NCI-H345 (cell line): ENCODE data around the gene EFNA3.

Experiments used
- DNase-seq: peaks from one replicate; lab custom pipeline; 2025; lab: John Stamatoyannopoulos, UW

The EFNA3 gene

GRCh38 chr1:155083052-155083541 is 4.5 kb downstream of the EFNA3 start:
- DNase-seq = no peak

- DNase-seq = peak; percentile 75
Observed at GRCh38 chr1:155083865-155084721, 5.5 kb downstream of the EFNA3 start.

GRCh38 chr1:155084722-155085503 is 6.3 kb downstream of the EFNA3 start:
- peak; percentile 99 for DNase-seq

GRCh38 chr1:155085504-155086127 is 7.0 kb downstream of the EFNA3 start:
- peak; percentile 77 for DNase-seq

GRCh38 chr1:155086128-155086741 is 7.6 kb downstream of the EFNA3 start:
- peak; percentile 86 for DNase-seq

- DNase-seq = no peak
Observed at GRCh38 chr1:155086856-155087535, 8.4 kb downstream of the EFNA3 start.

GRCh38 chr1:155091071-155092051 is 12.7 kb downstream of the EFNA3 start:
- DNase-seq = peak; percentile 90

GRCh38 chr1:155092131-155092530 is 13.5 kb downstream of the EFNA3 start:
- no peak for DNase-seq

- no peak for DNase-seq
Observed at GRCh38 chr1:155092641-155093040, 14.0 kb downstream of the EFNA3 start.

GRCh38 chr1:155093911-155094621 is 15.4 kb downstream of the EFNA3 start:
- DNase-seq = peak; percentile 89

- no peak for DNase-seq
Observed at GRCh38 chr1:155094622-155094948, 15.9 kb downstream of the EFNA3 start.

- no peak for DNase-seq
Observed at GRCh38 chr1:155099331-155099730, 20.7 kb downstream of the EFNA3 start.

GRCh38 chr1:155103325-155103724 is 24.7 kb downstream of the EFNA3 start:
- no peak for DNase-seq

- no peak for DNase-seq
Observed at GRCh38 chr1:155104605-155105534, 26.2 kb downstream of the EFNA3 start.

GRCh38 chr1:155105604-155106011 is 27.0 kb downstream of the EFNA3 start:
- DNase-seq = no peak

- no peak for DNase-seq
Observed at GRCh38 chr1:155106862-155107261, 28.2 kb downstream of the EFNA3 start.

GRCh38 chr1:155107309-155108264 is 28.9 kb downstream of the EFNA3 start:
- DNase-seq = no peak
